HepG2 (cell line): ENCODE results near the gene TCF7L2. TPM values are rescaled to one million over a fixed set of nuclear protein-coding genes. Genes with fewer than 3 reads are reported as not detected.

Experiments
- BORCS8-MEF2B ChIP-seq: sonication (generic); formaldehyde crosslinking; IDR thresholded peaks from 2 replicates; pipeline ENCODE4 v1.8.0; 2022; ENCODE audit warnings: mild to moderate bottlenecking, missing genetic modification reagents
- KLF12 ChIP-seq: sonication (generic); formaldehyde crosslinking; IDR thresholded peaks from 2 replicates; pipeline ENCODE4 v1.4.0; 2020; ENCODE audit warnings: missing genetic modification reagents, borderline replicate concordance
- NCOR1 ChIP-seq: fragments of 200-600 bp; sonication (generic); IDR thresholded peaks from 2 replicates; pipeline ENCODE4 v1.7.0; 2017; ENCODE audit warnings: antibody characterized with exemption, low read length, borderline replicate concordance
- PITX1 ChIP-seq: sonication (generic); formaldehyde crosslinking; IDR thresholded peaks from 2 replicates; pipeline ENCODE4 v1.5.1; 2020; ENCODE audit warnings: mild to moderate bottlenecking, missing genetic modification reagents
- SRF ChIP-seq: IDR thresholded peaks from 2 replicates; pipeline ENCODE4 v1.6.1; 2011; ENCODE audit warnings: mild to moderate bottlenecking, low read depth, low read length, moderate library complexity
- ZBTB3 ChIP-seq: sonication (generic); formaldehyde crosslinking; IDR thresholded peaks from 2 replicates; pipeline ENCODE4 v1.4.0; 2020; ENCODE audit warnings: low read depth, mild to moderate bottlenecking, moderate library complexity, missing genetic modification reagents, borderline replicate concordance
- ZNF101 ChIP-seq: sonication (generic); formaldehyde crosslinking; IDR thresholded peaks from 2 replicates; pipeline ENCODE4 v1.4.0; 2020; ENCODE audit warnings: mild to moderate bottlenecking, low read depth, missing genetic modification reagents, borderline replicate concordance
- ZNF556 ChIP-seq: sonication (generic); formaldehyde crosslinking; IDR thresholded peaks from 2 replicates; pipeline ENCODE4 v1.4.0; 2020; ENCODE audit warnings: mild to moderate bottlenecking, missing genetic modification reagents, borderline replicate concordance
- polyA plus RNA-seq, 8 experiments: library from polyadenylated mRNA; depleted of rRNA in 3 of 8; stranded (reverse) in 7 of 8; unstranded in 1 of 8; fragments of >200 nt; fragmentation: Illumina TruSeq in 4 of 8; extraction: Trizol in 4 of 8; gene quantifications; 2 replicates each; pipeline versions ENCODE4 v1.2.1 to v1.2.3, GENCODE V29; 2011 to 2016; ENCODE audit warnings: low read depth in 4 of 8, missing spikeins in 1 of 8, mixed read lengths in 1 of 8; ENCODE audit not compliant: insufficient read depth in 1 of 8
- total RNA-seq, 5 experiments: library from RNA; depleted of rRNA; stranded (reverse); fragments of >200 nt; fragmentation: Illumina TruSeq; extraction: Trizol; gene quantifications; 2 replicates each; pipeline ENCODE4 v1.2.3, GENCODE V29; 2016; ENCODE audit warnings: low read depth in 1 of 5
- TF ChIP-seq, protein P1 (sequence below): sonication (generic); formaldehyde crosslinking; conservative IDR thresholded peaks from 2 replicates; pipeline ENCODE4 v1.4.0; 2020; ENCODE audit warnings: missing genetic modification reagents
- TF ChIP-seq, protein P2 (sequence below): sonication (generic); formaldehyde crosslinking; IDR thresholded peaks from 2 replicates; pipeline ENCODE4 v1.4.0; 2020; ENCODE audit warnings: missing genetic modification reagents
- TF ChIP-seq, protein P3 (sequence below): sonication (generic); formaldehyde crosslinking; IDR thresholded peaks from 2 replicates; pipeline ENCODE4 v1.5.0; 2020; ENCODE audit warnings: mild to moderate bottlenecking, missing genetic modification reagents
- TF ChIP-seq, protein P4 (sequence below): sonication (generic); formaldehyde crosslinking; IDR thresholded peaks from 2 replicates; pipeline ENCODE4 v1.5.1; 2020; ENCODE audit warnings: missing genetic modification reagents, mild to moderate bottlenecking, borderline replicate concordance
- TF ChIP-seq, protein P5 (sequence below): sonication (generic); formaldehyde crosslinking; IDR thresholded peaks from 2 replicates; pipeline ENCODE4 v1.8.0; 2022; ENCODE audit warnings: mild to moderate bottlenecking, missing genetic modification reagents, moderate library complexity
- TF ChIP-seq, protein P6 (sequence below): sonication (generic); formaldehyde crosslinking; IDR thresholded peaks from 2 replicates; pipeline ENCODE4 v1.4.0; 2020; ENCODE audit warnings: missing genetic modification reagents, borderline replicate concordance

Gene TCF7L2
- total and polyA plus RNA-seq, 2 of the 13 experiments (the other 11 are each of a cell fraction or from before 2014, with no cell fraction given) = 3.9 to 13.7 TPM

DNA sequence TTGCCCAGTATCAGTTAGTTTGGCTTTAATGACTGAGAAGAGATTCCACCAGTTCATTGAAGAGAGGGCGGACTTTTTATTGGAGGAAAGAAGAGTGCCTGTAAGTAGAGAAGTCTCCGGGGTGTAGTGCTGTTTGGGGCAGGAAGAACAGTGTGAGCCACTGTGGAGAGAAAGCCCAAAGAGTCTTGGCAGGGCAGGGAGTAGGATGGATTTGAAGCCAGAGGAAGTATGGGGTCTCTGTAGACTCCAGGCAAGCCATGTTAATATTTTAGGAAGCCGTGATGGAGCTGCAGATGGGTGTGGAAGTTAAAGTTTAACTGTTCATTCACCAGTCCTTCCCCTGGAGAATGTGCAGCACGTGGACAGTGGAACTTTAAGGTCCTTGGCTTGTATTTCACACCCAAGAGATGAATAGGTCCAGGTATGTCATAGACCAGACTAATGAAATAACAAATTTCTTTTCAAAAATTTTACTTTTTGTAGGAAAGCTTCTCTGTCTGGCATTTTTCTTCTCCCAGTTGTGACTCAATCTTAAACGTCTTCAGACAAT is 54.1 kb downstream of the TCF7L2 start (continued):
- TF ChIP-seq, protein P1, sequence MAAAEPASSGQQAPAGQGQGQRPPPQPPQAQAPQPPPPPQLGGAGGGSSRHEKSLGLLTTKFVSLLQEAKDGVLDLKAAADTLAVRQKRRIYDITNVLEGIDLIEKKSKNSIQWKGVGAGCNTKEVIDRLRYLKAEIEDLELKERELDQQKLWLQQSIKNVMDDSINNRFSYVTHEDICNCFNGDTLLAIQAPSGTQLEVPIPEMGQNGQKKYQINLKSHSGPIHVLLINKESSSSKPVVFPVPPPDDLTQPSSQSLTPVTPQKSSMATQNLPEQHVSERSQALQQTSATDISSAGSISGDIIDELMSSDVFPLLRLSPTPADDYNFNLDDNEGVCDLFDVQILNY (CRISPR knock-in tag) = no peak
- TF ChIP-seq SRF (no peak), BORCS8-MEF2B (CRISPR knock-in tag) (no peak), ZNF101 (CRISPR knock-in tag) (no peak), ZBTB3 (no peak), PITX1 (CRISPR knock-in tag) (no peak), ZNF556 (CRISPR knock-in tag) (no peak), NCOR1 (no peak), KLF12 (CRISPR knock-in tag) (no peak)
- TF ChIP-seq, protein P2, sequence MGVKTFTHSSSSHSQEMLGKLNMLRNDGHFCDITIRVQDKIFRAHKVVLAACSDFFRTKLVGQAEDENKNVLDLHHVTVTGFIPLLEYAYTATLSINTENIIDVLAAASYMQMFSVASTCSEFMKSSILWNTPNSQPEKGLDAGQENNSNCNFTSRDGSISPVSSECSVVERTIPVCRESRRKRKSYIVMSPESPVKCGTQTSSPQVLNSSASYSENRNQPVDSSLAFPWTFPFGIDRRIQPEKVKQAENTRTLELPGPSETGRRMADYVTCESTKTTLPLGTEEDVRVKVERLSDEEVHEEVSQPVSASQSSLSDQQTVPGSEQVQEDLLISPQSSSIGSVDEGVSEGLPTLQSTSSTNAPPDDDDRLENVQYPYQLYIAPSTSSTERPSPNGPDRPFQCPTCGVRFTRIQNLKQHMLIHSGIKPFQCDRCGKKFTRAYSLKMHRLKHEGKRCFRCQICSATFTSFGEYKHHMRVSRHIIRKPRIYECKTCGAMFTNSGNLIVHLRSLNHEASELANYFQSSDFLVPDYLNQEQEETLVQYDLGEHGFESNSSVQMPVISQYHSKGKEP = no peak
- TF ChIP-seq, protein P3, sequence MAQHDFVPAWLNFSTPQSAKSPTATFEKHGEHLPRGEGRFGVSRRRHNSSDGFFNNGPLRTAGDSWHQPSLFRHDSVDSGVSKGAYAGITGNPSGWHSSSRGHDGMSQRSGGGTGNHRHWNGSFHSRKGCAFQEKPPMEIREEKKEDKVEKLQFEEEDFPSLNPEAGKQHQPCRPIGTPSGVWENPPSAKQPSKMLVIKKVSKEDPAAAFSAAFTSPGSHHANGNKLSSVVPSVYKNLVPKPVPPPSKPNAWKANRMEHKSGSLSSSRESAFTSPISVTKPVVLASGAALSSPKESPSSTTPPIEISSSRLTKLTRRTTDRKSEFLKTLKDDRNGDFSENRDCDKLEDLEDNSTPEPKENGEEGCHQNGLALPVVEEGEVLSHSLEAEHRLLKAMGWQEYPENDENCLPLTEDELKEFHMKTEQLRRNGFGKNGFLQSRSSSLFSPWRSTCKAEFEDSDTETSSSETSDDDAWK (CRISPR knock-in tag) = no peak
- TF ChIP-seq, protein P4, sequence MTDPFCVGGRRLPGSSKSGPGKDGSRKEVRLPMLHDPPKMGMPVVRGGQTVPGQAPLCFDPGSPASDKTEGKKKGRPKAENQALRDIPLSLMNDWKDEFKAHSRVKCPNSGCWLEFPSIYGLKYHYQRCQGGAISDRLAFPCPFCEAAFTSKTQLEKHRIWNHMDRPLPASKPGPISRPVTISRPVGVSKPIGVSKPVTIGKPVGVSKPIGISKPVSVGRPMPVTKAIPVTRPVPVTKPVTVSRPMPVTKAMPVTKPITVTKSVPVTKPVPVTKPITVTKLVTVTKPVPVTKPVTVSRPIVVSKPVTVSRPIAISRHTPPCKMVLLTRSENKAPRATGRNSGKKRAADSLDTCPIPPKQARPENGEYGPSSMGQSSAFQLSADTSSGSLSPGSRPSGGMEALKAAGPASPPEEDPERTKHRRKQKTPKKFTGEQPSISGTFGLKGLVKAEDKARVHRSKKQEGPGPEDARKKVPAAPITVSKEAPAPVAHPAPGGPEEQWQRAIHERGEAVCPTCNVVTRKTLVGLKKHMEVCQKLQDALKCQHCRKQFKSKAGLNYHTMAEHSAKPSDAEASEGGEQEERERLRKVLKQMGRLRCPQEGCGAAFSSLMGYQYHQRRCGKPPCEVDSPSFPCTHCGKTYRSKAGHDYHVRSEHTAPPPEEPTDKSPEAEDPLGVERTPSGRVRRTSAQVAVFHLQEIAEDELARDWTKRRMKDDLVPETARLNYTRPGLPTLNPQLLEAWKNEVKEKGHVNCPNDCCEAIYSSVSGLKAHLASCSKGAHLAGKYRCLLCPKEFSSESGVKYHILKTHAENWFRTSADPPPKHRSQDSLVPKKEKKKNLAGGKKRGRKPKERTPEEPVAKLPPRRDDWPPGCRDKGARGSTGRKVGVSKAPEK = no peak
- TF ChIP-seq, protein P5, sequence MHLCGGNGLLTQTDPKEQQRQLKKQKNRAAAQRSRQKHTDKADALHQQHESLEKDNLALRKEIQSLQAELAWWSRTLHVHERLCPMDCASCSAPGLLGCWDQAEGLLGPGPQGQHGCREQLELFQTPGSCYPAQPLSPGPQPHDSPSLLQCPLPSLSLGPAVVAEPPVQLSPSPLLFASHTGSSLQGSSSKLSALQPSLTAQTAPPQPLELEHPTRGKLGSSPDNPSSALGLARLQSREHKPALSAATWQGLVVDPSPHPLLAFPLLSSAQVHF (CRISPR knock-in tag) = no peak
- TF ChIP-seq, protein P6, sequence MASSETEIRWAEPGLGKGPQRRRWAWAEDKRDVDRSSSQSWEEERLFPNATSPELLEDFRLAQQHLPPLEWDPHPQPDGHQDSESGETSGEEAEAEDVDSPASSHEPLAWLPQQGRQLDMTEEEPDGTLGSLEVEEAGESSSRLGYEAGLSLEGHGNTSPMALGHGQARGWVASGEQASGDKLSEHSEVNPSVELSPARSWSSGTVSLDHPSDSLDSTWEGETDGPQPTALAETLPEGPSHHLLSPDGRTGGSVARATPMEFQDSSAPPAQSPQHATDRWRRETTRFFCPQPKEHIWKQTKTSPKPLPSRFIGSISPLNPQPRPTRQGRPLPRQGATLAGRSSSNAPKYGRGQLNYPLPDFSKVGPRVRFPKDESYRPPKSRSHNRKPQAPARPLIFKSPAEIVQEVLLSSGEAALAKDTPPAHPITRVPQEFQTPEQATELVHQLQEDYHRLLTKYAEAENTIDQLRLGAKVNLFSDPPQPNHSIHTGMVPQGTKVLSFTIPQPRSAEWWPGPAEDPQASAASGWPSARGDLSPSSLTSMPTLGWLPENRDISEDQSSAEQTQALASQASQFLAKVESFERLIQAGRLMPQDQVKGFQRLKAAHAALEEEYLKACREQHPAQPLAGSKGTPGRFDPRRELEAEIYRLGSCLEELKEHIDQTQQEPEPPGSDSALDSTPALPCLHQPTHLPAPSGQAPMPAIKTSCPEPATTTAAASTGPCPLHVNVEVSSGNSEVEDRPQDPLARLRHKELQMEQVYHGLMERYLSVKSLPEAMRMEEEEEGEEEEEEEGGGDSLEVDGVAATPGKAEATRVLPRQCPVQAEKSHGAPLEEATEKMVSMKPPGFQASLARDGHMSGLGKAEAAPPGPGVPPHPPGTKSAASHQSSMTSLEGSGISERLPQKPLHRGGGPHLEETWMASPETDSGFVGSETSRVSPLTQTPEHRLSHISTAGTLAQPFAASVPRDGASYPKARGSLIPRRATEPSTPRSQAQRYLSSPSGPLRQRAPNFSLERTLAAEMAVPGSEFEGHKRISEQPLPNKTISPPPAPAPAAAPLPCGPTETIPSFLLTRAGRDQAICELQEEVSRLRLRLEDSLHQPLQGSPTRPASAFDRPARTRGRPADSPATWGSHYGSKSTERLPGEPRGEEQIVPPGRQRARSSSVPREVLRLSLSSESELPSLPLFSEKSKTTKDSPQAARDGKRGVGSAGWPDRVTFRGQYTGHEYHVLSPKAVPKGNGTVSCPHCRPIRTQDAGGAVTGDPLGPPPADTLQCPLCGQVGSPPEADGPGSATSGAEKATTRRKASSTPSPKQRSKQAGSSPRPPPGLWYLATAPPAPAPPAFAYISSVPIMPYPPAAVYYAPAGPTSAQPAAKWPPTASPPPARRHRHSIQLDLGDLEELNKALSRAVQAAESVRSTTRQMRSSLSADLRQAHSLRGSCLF (CRISPR knock-in tag) = no peak
